Lung (tissue), 12 donors: ENCODE measurements around the gene TSEN2. TPM values are rescaled to one million over a fixed set of nuclear protein-coding genes. Genes with fewer than 3 reads are reported as not detected.

Experiments used
- ATAC-seq: fragments of 200-7000 bp; cut with Tn5 transposase; one replicate; pipeline ENCODE4 v1.9.1; 2020; ENCODE audit warnings: moderate number of reproducible peaks; ENCODE audit not compliant: insufficient read depth, low FRiP score
- DNase-seq, 3 donors: peaks; one replicate each; pipeline ENCODE4 v3.0.0-alpha.2; 2013 to 2017
- H3K27ac ChIP-seq, 2 donors: one replicate each; pipeline ENCODE4 v1.5.1; 2013; ENCODE audit warnings: mild to moderate bottlenecking in 2 of 2, moderate library complexity in 2 of 2, control low read depth in 1 of 2, inconsistent platforms in 1 of 2, low read depth in 1 of 2, low read length in 1 of 2
- H3K27me3 ChIP-seq, 3 donors: one replicate each; pipeline ENCODE4 v1.5.1; 2013; ENCODE audit warnings: low read length in 2 of 3; ENCODE audit not compliant: control insufficient read depth in 3 of 3, insufficient read depth in 3 of 3
- H3K36me3 ChIP-seq, 4 donors: one replicate each; pipeline ENCODE4 v1.5.1; 2013; ENCODE audit warnings: low read length in 4 of 4, mild to moderate bottlenecking in 1 of 4, moderate library complexity in 1 of 4; ENCODE audit not compliant: control insufficient read depth in 4 of 4, insufficient read depth in 4 of 4
- H3K4me1 ChIP-seq, 5 donors: one replicate each; pipeline ENCODE4 v1.5.1; 2013; ENCODE audit warnings: low read length in 5 of 5, mild to moderate bottlenecking in 2 of 5, moderate library complexity in 1 of 5; ENCODE audit not compliant: control insufficient read depth in 5 of 5, insufficient read depth in 5 of 5
- H3K4me3 ChIP-seq: one replicate; pipeline ENCODE4 v1.5.1; 2013; ENCODE audit warnings: mild to moderate bottlenecking, control low read depth, moderate library complexity
- H3K9ac ChIP-seq, 2 donors: one replicate each; pipeline ENCODE4 v1.5.1; 2013; ENCODE audit warnings: low read length in 2 of 2, control low read depth in 1 of 2; ENCODE audit not compliant: insufficient read depth in 1 of 2
- H3K9me3 ChIP-seq, 4 donors: one replicate each; pipeline ENCODE4 v1.5.1; 2013; ENCODE audit warnings: low read length in 3 of 4, mild to moderate bottlenecking in 1 of 4, moderate library complexity in 1 of 4; ENCODE audit not compliant: control insufficient read depth in 4 of 4, insufficient read depth in 3 of 4
- CTCF ChIP-seq: IDR thresholded peaks from 2 replicates; pipeline ENCODE4 v1.5.1; 2012; ENCODE audit warnings: mild to moderate bottlenecking; ENCODE audit errors: control extremely low read depth, extremely low read depth
- WGBS, 2 donors: extraction: QIAGEN DNeasy Blood & Tissue Kit; methylation state at CpG; one replicate each; pipeline ENCODE4 v1.1.7; 2013; 5-methylcytosine and 5-hydroxymethylcytosine counted together
- polyA plus RNA-seq, 2 donors: library from polyadenylated mRNA; stranded (reverse); fragments of 200-250 nt; gene quantifications; one replicate each; pipeline ENCODE4 v1.2.1, GENCODE V29; 2013
- total RNA-seq, 2 donors: library from RNA; depleted of rRNA in 1 of 2; stranded (reverse); fragments of >200 nt in 1 of 2; gene quantifications; one replicate each; pipeline ENCODE4 v1.2.1, GENCODE V29; 2014 to 2021
- donor health status: control.
- donor health status: control.
- donor health status: Bipolar disorder and iron deficiency.
- donor health status: healthy.
- donor health status: DM: yes; HTN: yes; CAD: no.

The TSEN2 gene
- total and polyA plus RNA-seq, 4 donors = 9.0 to 16.7 (median 15.6) TPM

- Histone ChIP-seq H3K9ac (no peak overlapping the region), H3K27ac (no peak overlapping the region), H3K4me1 (peaks cover 0 to 3% (median 0%) of the 10 kb centered on the region in 5 donors), H3K9me3 (no peaks in the 10 kb centered on the region), H3K27me3 (no peaks in the 10 kb centered on the region), H3K36me3 (no peaks in the 10 kb centered on the region), H3K4me3 (no peak overlapping the region)
- DNase-seq (no peak), ATAC-seq (no peak)
- WGBS, 2 donors = 80 to 84% methylated on average over 1 of the region's 1 CpG
- no peak for TF ChIP-seq CTCF
These were observed 32.3 kb upstream of the TSEN2 start for GRCh38 chr3:12451960-12452359.

GRCh38 chr3:12452361-12453330 lies 31.6 kb upstream of the TSEN2 start:
- DNase-seq = no peak
- 89 to 90% methylated on average over 12 of the region's 12 CpGs for WGBS, 2 donors
- no peak overlapping the region for H3K27ac ChIP-seq

GRCh38 chr3:12454076-12454815 lies 30.0 kb upstream of the TSEN2 start:
- Histone ChIP-seq H3K27me3 (no peaks in the 10 kb centered on the region), H3K4me1 (peaks cover 0 to 3% (median 0%) of the 10 kb centered on the region in 5 donors), H3K9ac (no peak overlapping the region), H3K9me3 (no peaks in the 10 kb centered on the region), H3K4me3 (no peak overlapping the region), H3K36me3 (no peaks in the 10 kb centered on the region), H3K27ac (peak overlapping the region in 1 of 2 donors; percentile 34)
- WGBS, 2 donors = 76 to 82% methylated on average over 6 of the region's 6 CpGs
- TF ChIP-seq CTCF = no peak
- ATAC-seq = no peak
- no peak for DNase-seq

More at GRCh38 chr3:12452361-12453330, 31.6 kb upstream of the TSEN2 start:
- Histone ChIP-seq H3K4me3 (no peak overlapping the region), H3K9ac (no peak overlapping the region), H3K27me3 (no peaks in the 10 kb centered on the region), H3K9me3 (no peaks in the 10 kb centered on the region), H3K4me1 (peaks cover 0 to 3% (median 0%) of the 10 kb centered on the region in 5 donors), H3K36me3 (no peaks in the 10 kb centered on the region)
- ATAC-seq = peak; percentile 46
- no peak for TF ChIP-seq CTCF
